Omental fat pad (tissue), 4 donors: ENCODE data around the gene MCMBP. TPM values are rescaled to one million over a fixed set of nuclear protein-coding genes. Genes with fewer than 3 reads are reported as not detected.
A peak's percentile ranks its signal among the peaks of the same experiment; 100 is the strongest.

Experiments
- ATAC-seq: fragments of 150-250 bp; one replicate; pipeline ENCODE4 v1.9.1; 2016; ENCODE audit warnings: mild to moderate bottlenecking, moderate library complexity; ENCODE audit not compliant: low FRiP score
- DNase-seq: peaks from one replicate; pipeline ENCODE4 v3.0.0-alpha.2; 2019; ENCODE audit warnings: low spot score
- total RNA-seq, 4 donors: library from RNA; depleted of rRNA; stranded (reverse); fragments of >200 nt; gene quantifications; one replicate each; pipeline ENCODE4 v1.1.0, GENCODE V29; 2016
- TF ChIP-seq, protein P1 (sequence below), 3 donors: fragments of 450-650 bp; IDR thresholded peaks; one replicate each; pipeline ENCODE4 v1.5.1; 2016 to 2017; ENCODE audit warnings: antibody characterized with exemption in 3 of 3, mild to moderate bottlenecking in 3 of 3, moderate library complexity in 2 of 3

MCMBP gene
- total RNA-seq, 4 donors from 2014 or later: 38.6 to 85.1 (median 56.3) TPM

DNA sequence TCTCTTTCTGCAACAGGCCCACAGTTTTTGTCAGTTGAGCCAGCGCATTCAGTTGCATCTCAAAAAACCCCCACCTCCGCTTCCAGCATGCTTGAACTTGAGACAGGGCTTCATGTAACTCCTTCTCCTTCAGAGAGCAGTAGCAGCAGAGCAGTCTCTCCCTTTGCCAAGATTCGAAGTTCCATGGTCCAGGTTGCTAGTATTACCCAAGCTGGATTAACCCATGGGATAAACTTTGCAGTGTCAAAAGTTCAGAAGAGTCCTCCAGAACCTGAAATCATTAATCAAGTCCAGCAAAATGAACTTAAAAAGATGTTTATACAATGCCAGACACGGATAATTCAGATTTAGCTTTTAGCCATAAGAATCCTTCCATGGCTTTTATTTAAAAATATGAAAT, 45.2 kb downstream of the MCMBP start:
- ATAC-seq (no peak), DNase-seq (no peak)
- TF ChIP-seq, protein P1, sequence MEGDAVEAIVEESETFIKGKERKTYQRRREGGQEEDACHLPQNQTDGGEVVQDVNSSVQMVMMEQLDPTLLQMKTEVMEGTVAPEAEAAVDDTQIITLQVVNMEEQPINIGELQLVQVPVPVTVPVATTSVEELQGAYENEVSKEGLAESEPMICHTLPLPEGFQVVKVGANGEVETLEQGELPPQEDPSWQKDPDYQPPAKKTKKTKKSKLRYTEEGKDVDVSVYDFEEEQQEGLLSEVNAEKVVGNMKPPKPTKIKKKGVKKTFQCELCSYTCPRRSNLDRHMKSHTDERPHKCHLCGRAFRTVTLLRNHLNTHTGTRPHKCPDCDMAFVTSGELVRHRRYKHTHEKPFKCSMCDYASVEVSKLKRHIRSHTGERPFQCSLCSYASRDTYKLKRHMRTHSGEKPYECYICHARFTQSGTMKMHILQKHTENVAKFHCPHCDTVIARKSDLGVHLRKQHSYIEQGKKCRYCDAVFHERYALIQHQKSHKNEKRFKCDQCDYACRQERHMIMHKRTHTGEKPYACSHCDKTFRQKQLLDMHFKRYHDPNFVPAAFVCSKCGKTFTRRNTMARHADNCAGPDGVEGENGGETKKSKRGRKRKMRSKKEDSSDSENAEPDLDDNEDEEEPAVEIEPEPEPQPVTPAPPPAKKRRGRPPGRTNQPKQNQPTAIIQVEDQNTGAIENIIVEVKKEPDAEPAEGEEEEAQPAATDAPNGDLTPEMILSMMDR (IDR thresholded peaks at IDR 0.05): no peak

DNA sequence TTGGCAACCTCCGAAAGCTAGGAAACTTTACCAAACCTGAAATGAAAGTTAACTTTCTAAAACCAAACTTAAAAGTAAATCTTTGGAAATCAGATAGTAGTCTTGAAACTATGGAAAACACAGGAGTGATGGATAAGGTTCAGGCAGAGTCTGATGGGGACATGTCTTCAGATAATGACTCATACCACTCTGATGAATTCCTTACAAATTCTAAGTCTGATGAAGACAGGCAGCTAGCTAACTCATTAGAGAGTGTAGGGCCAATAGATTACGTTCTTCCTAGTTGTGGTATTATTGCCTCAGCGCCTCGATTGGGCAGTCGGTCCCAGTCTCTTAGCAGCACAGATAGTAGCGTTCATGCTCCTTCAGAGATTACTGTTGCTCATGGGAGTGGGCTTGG, 45.9 kb downstream of the MCMBP start:
- DNase-seq (no peak), ATAC-seq (no peak)
- TF ChIP-seq, protein P1 (IDR thresholded peaks at IDR 0.05): no peak

DNA sequence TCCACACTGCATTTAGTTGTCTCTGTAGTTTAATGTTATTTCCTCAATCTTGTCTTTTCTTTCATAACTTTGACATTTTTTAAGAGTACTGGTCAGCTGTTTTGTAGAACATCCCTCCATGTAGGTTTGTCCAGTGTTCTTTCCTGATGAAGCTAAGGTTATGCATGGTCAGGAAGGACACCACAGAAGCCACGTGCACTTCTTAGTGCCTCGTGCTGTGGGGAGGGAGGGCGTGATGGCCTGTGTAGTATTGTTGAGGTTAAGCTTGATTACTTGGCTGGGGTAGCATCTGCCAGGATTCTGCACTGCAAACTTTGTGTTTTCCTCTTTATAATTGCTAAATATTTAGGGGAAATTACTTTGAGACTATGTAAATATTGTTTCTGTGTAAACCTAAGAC, 48.3 kb downstream of the MCMBP start:
- ATAC-seq: no peak
- TF ChIP-seq, protein P1 (IDR thresholded peaks at IDR 0.05): no peak

DNA sequence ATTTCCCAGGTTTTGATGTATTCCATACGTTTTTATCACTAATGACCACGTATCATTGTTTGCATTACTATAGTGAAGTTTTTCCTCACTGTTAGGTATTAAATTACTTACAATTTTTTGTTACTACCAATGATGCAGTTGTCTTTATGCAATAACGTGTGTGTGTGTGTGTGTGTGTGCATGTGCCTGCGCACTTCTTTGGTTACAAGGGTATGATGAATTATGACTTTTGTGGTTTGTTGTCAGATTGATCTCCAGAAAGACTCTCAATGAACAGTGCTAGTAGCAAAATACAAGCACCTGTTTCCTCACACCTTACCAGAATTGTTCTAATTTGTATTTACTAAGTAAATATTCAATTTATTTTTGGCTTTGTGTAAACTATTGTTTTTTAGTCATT, 51.5 kb downstream of the MCMBP start:
- ATAC-seq: no peak

More for the DNA sequence above, 48.3 kb downstream of the MCMBP start:
- no peak for DNase-seq

DNA sequence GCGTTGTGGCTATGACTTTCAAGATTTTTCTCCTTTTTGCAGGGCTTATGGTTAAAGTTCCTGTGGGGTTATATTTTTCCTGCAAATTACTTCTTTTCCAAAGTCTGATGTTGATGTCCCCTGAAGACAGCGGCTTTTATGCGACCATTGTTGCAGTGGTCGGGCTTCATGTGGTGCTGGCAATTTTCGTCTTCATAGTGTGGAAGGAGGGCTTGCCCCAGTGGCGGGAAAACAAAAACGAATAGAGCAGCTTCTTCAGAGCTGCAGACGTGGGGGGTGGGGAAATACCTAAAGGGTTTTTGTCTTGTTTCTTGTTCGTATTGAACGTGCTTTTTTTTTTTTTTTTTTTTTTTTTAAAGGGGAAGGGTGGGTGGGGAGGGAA, 53.8 kb downstream of the MCMBP start:
- no peak for DNase-seq
- TF ChIP-seq, protein P1 (IDR thresholded peaks at IDR 0.05): no peak
- ATAC-seq: no peak

More for the DNA sequence above, 51.5 kb downstream of the MCMBP start:
- DNase-seq: no peak
- TF ChIP-seq, protein P1 (IDR thresholded peaks at IDR 0.05): no peak

DNA sequence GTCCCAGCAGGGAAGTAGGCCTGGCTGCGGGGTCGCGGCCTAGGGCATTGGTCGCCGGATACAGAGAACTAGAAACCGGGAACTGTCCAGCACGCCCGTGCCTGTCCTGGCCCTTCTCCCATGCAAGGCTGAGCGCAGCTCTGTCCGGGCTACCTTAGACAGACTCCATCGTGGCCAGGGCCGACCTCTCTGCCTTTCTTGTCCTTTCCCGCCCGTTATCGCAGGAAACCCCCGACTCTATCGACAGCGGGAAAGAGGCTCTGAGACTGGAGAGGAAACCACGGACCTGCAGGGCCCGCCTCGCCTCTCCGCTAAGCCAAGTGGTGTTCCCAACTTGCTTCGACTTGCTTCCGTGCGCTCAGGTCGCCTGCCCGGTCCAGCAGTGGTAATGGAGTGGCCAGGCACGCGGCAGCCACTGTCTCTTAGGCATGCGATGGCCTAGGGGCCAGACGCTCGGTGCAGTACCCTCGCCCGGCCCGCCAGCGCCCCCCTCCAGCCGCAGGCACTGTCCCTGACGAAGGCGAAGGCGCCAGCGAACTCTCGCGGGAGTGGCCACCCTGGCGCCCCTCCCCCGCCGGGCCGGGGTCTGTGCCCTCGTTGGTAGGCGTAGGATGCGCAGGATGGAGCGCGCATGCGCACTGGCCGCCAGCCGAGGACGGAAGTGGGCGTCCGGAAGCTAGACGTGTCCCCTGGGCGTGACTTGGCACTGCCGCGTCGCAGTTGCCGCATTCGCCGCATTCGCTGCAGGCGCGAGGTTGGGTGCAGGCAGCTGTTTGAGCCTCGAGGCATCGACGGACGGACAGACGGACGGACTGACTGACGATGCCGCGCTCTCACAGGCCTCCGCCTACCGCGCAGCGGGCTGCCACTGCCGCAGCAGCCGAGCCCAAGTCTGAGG, 54.4 kb downstream of the MCMBP start:
- ATAC-seq: peak; percentile 71
- TF ChIP-seq, protein P1 (IDR thresholded peaks at IDR 0.05): no peak
- peak; percentile 27 for DNase-seq

DNA sequence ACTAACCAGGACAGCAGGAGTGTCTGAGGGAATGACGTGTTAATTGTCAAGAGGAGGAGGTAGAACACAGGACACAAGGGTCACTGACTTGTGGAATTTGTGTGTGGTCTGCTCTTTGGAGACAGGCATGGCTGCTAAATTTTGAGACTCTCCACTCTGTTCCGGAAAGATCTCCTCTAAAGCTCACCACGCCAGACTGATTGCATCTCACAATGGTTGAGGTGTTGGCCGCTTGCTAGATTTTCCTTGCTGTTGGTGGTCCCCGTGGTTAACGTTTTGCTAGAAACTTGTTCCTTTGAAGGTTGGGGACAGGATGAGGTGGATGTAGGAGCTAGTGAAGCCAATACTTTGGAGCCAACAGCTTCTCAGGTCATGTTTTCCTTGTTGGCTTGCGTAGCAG, 57.0 kb downstream of the MCMBP start:
- ATAC-seq (no peak), DNase-seq (no peak)
- TF ChIP-seq, protein P1 (IDR thresholded peaks at IDR 0.05): no peak
